NT2/D1 (cell line): ENCODE results near the gene NAP1L1.

Source experiments
- SUZ12 ChIP-seq: IDR thresholded peaks from 2 replicates; pipeline ENCODE4 v1.6.1; 2011; ENCODE audit not compliant: insufficient read length, insufficient read depth; ENCODE audit errors: extremely low read depth
- YY1 ChIP-seq: IDR thresholded peaks from 2 replicates; pipeline ENCODE4 v1.6.1; 2011; ENCODE audit not compliant: insufficient read length, insufficient read depth
- ZNF274 ChIP-seq: IDR thresholded peaks from 2 replicates; pipeline ENCODE4 v1.6.1; 2011; ENCODE audit warnings: mild to moderate bottlenecking, low read depth, low read length

GRCh38 chr12:76008428-76008827 is 76.1 kb downstream of the NAP1L1 start:
- TF ChIP-seq YY1: no peak
- no peak for TF ChIP-seq ZNF274
- TF ChIP-seq SUZ12: no peak
